ENCODE data around the gene TIMM21. TPM values are rescaled to one million over a fixed set of nuclear protein-coding genes. Genes with fewer than 3 reads are reported as not detected.

Gene TIMM21
- total and polyA plus RNA-seq, 9 of the 15 experiments (the other 6 are each of a cell fraction or from before 2014, with no cell fraction given) = 54.7 to 229 (median 83.3) TPM

DNA sequence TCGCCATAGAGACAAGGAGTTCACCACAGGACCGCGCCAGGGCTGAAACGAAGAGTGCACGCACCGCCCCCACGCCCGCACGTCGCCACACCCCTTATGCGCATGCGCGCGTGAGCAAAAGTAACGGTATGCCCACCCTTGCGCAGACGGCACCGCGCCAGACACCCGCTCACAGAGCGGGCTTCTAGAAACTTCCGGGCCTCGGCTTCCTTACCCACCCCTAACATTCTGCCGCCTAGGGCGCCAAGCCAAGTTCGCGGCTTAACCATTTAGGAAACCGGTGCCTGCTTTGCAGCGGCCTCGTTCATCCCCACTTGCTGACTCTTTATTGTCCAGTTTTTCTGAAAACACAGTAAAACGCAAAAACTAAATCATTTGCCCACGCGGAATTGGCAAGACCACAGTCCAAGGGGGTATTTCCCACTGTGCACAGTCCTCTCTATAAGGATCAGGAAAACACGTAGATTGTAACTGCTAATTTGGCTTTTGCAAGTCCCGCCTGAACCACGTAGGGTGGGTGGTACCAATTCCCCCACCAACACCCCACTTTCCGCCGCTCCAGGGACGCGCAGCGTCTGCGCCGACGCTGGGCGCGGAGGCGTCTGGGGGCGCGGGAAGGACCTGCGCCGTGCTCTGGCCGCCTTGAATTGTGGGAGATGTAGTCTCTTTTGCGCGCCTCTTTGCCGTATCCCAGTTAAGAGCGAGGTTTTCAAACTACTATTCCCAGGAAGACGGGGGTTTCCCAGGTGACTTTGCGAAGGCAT lies at the start of gene TIMM21, which contains the start of gene FBXO15 (continued):
- TF ChIP-seq ZBTB43 (CRISPR knock-in tag; IDR thresholded peaks at IDR 0.05) (no peak), RB1 (IDR thresholded peaks at IDR 0.05; ENCODE audit: low read depth) (peak; percentile 18; the same call in 1 of the 2 replicates), TGIF2 (CRISPR knock-in tag; IDR thresholded peaks at IDR 0.05) (no peak), EGR1 (conservative IDR thresholded peaks at IDR 0.05) (peak; percentile 94), CHD7 (IDR thresholded peaks at IDR 0.05; ENCODE audit: low read depth, low read length) (no peak), BRD9 (IDR thresholded peaks at IDR 0.05; ENCODE audit: low read depth, partially characterized antibody) (no peak), MAZ (CRISPR knock-in tag; conservative IDR thresholded peaks at IDR 0.05 in 1 of 2, IDR thresholded peaks at IDR 0.05 in 1 of 2) (peak in 1 of 2 experiments; percentile 10; a peak in 1 of 4 replicates), C11orf30 (IDR thresholded peaks at IDR 0.05; ENCODE audit: low read depth) (peak; percentile 98), DIDO1 (tag; IDR thresholded peaks at IDR 0.05; ENCODE audit: low read depth) (peak; percentile 91)
- TF ChIP-seq, protein P1, sequence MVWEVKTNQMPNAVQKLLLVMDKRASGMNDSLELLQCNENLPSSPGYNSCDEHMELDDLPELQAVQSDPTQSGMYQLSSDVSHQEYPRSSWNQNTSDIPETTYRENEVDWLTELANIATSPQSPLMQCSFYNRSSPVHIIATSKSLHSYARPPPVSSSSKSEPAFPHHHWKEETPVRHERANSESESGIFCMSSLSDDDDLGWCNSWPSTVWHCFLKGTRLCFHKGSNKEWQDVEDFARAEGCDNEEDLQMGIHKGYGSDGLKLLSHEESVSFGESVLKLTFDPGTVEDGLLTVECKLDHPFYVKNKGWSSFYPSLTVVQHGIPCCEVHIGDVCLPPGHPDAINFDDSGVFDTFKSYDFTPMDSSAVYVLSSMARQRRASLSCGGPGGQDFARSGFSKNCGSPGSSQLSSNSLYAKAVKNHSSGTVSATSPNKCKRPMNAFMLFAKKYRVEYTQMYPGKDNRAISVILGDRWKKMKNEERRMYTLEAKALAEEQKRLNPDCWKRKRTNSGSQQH (CRISPR knock-in tag; IDR thresholded peaks at IDR 0.05) = no peak
- TF ChIP-seq, protein P2, sequence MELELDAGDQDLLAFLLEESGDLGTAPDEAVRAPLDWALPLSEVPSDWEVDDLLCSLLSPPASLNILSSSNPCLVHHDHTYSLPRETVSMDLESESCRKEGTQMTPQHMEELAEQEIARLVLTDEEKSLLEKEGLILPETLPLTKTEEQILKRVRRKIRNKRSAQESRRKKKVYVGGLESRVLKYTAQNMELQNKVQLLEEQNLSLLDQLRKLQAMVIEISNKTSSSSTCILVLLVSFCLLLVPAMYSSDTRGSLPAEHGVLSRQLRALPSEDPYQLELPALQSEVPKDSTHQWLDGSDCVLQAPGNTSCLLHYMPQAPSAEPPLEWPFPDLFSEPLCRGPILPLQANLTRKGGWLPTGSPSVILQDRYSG (tag; conservative IDR thresholded peaks at IDR 0.05; ENCODE audit: low read depth) = no peak

Data from K562 (cell line).